ENCODE results near the gene ZNF346.

DNA sequence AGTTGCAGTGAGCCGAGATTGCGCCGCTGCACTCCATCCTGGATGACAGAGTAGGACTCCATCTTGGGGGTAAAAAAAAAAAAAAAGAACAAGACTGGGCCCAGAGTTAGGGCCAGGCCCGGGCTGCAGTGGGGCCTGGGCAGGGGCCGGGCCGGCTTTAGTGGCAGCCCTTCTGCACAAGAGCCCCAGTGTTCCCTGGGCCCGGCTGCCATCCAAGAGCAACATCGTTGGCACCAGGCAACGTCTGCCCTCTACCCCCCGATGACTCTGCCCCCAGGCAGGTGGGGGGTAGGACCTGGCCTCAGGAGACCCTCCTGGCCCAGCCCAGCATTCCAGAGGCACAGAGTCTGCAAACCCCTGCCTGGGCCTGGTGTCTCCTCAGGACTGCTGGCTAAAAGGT, 59.4 kb downstream of the ZNF346 start:
- no peak for TF ChIP-seq CTCF (IDR thresholded peaks at IDR 0.05; ENCODE audit: poor library complexity)
- no peak for TF ChIP-seq EZH2 (IDR thresholded peaks at IDR 0.05; ENCODE audit: borderline replicate concordance)
- TF ChIP-seq EZH2phosphoT487 (IDR thresholded peaks at IDR 0.05; ENCODE audit: low read depth, severe bottlenecking, unreplicated experiment): no peak
